Measurements from ENCODE around the gene B3GALT2. TPM values are rescaled to one million over a fixed set of nuclear protein-coding genes. Genes with fewer than 3 reads are reported as not detected.

B3GALT2 gene
- total and polyA plus RNA-seq, 4 donors: 11.6 to 42.8 (median 29.0) TPM

- Histone ChIP-seq H3K27ac (ENCODE audit: low read depth, low read length) (no peak overlapping the region), H3K27me3 (ENCODE audit: control insufficient read depth, insufficient read depth, low read length) (no peaks in the 10 kb centered on the region), H3K4me1 (ENCODE audit: control insufficient read depth, insufficient read depth, low read length) (no peaks in the 10 kb centered on the region), H3K4me3 (ENCODE audit: low read depth, low read length) (no peak overlapping the region), H3K36me3 (ENCODE audit: control insufficient read depth, insufficient read depth, low read length) (peaks cover 7% of the 10 kb centered on the region), H3K9me3 (ENCODE audit: control insufficient read depth, insufficient read depth, low read length) (peaks cover 3% of the 10 kb centered on the region)
- no CpG with 5 or more reads among the region's 3 CpGs for WGBS (ENCODE audit: insufficient coverage)
- DNase-seq (ENCODE audit: low read depth in 4 of 6, low spot score in 6 of 6): no peak
Observed at GRCh38 chr1:193156117-193156821, 30.1 kb downstream of the B3GALT2 start.

DNA sequence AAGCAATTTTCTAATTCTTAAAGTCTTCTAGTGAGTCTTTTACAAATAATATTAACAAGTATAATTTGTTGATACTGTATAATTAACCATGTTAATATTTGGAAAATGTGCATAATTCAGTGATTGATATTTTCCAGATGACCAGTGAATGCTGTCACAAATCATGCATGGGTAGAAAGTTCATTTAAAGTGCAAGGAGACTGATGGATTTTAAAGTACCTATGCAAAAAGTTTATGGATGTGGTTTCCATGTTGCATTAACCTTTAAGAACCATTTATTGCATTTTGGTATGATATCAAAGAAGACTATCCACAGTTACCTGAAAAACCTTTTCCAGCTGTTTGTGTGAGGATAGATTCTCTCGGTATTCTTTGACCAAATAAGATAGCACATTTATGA lies 41.4 kb downstream of the B3GALT2 start:
- no peaks in the 10 kb centered on the region for H3K4me1 ChIP-seq (ENCODE audit: control insufficient read depth, insufficient read depth, low read length)
- WGBS (ENCODE audit: insufficient coverage): no CpG with 5 or more reads among the region's 1 CpG
- peaks cover 12% of the 10 kb centered on the region for H3K36me3 ChIP-seq (ENCODE audit: control insufficient read depth, insufficient read depth, low read length)
- H3K9me3 ChIP-seq (ENCODE audit: control insufficient read depth, insufficient read depth, low read length): no peaks in the 10 kb centered on the region
- no peak for DNase-seq (ENCODE audit: low read depth in 4 of 6, low spot score in 6 of 6)
- H3K4me3 ChIP-seq (ENCODE audit: low read depth, low read length): no peak overlapping the region
- no peak overlapping the region for H3K27ac ChIP-seq (ENCODE audit: low read depth, low read length)
- no peaks in the 10 kb centered on the region for H3K27me3 ChIP-seq (ENCODE audit: control insufficient read depth, insufficient read depth, low read length)

DNA sequence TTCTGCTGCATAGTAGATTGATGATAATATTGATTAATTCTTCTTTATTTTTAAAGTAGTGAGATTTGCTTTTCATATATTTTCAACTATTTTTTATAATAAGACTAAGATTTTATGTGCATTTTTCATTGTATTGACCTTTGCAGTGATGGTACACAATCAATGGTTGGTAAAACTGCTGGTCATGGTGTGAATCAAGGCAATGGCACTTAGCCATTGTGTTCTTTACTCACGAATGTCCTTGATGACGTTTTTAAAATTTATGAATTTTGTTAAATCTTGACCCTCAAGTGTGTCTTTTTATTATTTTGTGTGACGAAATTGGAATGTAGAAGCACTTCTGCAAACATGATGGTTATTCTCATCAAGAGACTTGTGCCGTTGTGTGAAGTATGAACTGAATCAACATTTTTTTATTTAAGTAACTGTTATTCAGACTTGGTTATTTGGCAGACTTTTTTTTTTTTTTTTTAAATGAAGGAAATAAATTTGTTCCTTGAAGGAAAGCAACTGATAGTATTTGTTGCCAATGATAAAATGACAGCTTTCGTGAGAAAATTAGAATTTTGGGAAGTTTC lies 42.0 kb downstream of the B3GALT2 start:
- no peaks in the 10 kb centered on the region for H3K9me3 ChIP-seq (ENCODE audit: control insufficient read depth, insufficient read depth, low read length)
- H3K27me3 ChIP-seq (ENCODE audit: control insufficient read depth, insufficient read depth, low read length): no peaks in the 10 kb centered on the region
- H3K36me3 ChIP-seq (ENCODE audit: control insufficient read depth, insufficient read depth, low read length): peaks cover 10% of the 10 kb centered on the region
- DNase-seq (ENCODE audit: low read depth in 4 of 6, low spot score in 6 of 6): no peak
- no peaks in the 10 kb centered on the region for H3K4me1 ChIP-seq (ENCODE audit: control insufficient read depth, insufficient read depth, low read length)
- H3K27ac ChIP-seq (ENCODE audit: low read depth, low read length): no peak overlapping the region
- WGBS (ENCODE audit: insufficient coverage): 65% methylated on average over 3 of the region's 5 CpGs
- no peak overlapping the region for H3K4me3 ChIP-seq (ENCODE audit: low read depth, low read length)

- no CpG with 5 or more reads among the region's 1 CpG for WGBS (ENCODE audit: insufficient coverage)
- H3K36me3 ChIP-seq (ENCODE audit: control insufficient read depth, insufficient read depth, low read length): peaks cover 18% of the 10 kb centered on the region
Observed at GRCh38 chr1:193143285-193143684, 43.1 kb downstream of the B3GALT2 start.

DNA sequence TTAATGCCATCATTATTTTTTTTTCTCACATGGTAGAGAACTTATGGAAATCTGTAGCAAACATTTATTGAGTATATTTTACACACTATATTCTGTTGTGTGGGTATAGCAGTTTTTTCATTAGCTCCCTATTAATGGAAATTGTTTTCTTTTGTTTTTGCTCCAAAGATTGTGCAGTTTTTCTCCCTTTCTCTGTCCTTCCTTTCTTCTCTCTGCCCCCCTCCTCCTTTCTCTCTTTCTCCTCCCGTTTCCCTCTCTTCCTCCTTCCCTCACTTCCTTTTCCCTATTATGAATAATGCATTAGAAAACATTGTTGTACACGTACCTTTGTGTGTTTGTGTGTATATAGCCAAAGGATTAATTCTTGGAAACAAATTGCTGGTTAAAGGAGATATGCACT lies 44.0 kb downstream of the B3GALT2 start:
- Histone ChIP-seq H3K4me3 (ENCODE audit: low read depth, low read length) (no peak overlapping the region), H3K4me1 (ENCODE audit: control insufficient read depth, insufficient read depth, low read length) (no peaks in the 10 kb centered on the region), H3K36me3 (ENCODE audit: control insufficient read depth, insufficient read depth, low read length) (peaks cover 17% of the 10 kb centered on the region), H3K27ac (ENCODE audit: low read depth, low read length) (no peak overlapping the region), H3K27me3 (ENCODE audit: control insufficient read depth, insufficient read depth, low read length) (no peaks in the 10 kb centered on the region), H3K9me3 (ENCODE audit: control insufficient read depth, insufficient read depth, low read length) (no peaks in the 10 kb centered on the region)
- no peak for DNase-seq (ENCODE audit: low read depth in 4 of 6, low spot score in 6 of 6)
- WGBS (ENCODE audit: insufficient coverage): no CpG with 5 or more reads among the region's 2 CpGs

More at GRCh38 chr1:193143285-193143684, 43.1 kb downstream of the B3GALT2 start:
- H3K9me3 ChIP-seq (ENCODE audit: control insufficient read depth, insufficient read depth, low read length): no peaks in the 10 kb centered on the region
- no peaks in the 10 kb centered on the region for H3K4me1 ChIP-seq (ENCODE audit: control insufficient read depth, insufficient read depth, low read length)
- H3K27me3 ChIP-seq (ENCODE audit: control insufficient read depth, insufficient read depth, low read length): no peaks in the 10 kb centered on the region
- no peak overlapping the region for H3K4me3 ChIP-seq (ENCODE audit: low read depth, low read length)
- peak in 3 of 6 donors; percentile 20 to 80 (median 52) for DNase-seq (ENCODE audit: low read depth in 4 of 6, low spot score in 6 of 6)
- H3K27ac ChIP-seq (ENCODE audit: low read depth, low read length): no peak overlapping the region

- no peaks in the 10 kb centered on the region for H3K4me1 ChIP-seq (ENCODE audit: control insufficient read depth, insufficient read depth, low read length)
- no peak for DNase-seq (ENCODE audit: low read depth in 4 of 6, low spot score in 6 of 6)
- no peak overlapping the region for H3K27ac ChIP-seq (ENCODE audit: low read depth, low read length)
- peaks cover 12% of the 10 kb centered on the region for H3K36me3 ChIP-seq (ENCODE audit: control insufficient read depth, insufficient read depth, low read length)
- no peak overlapping the region for H3K4me3 ChIP-seq (ENCODE audit: low read depth, low read length)
- no peaks in the 10 kb centered on the region for H3K9me3 ChIP-seq (ENCODE audit: control insufficient read depth, insufficient read depth, low read length)
- no CpG with 5 or more reads among the region's 3 CpGs for WGBS (ENCODE audit: insufficient coverage)
- no peaks in the 10 kb centered on the region for H3K27me3 ChIP-seq (ENCODE audit: control insufficient read depth, insufficient read depth, low read length)
Observed at GRCh38 chr1:193141804-193142203, 44.6 kb downstream of the B3GALT2 start.

- Histone ChIP-seq H3K36me3 (ENCODE audit: control insufficient read depth, insufficient read depth, low read length) (peaks cover 16% of the 10 kb centered on the region), H3K27ac (ENCODE audit: low read depth, low read length) (no peak overlapping the region), H3K4me1 (ENCODE audit: control insufficient read depth, insufficient read depth, low read length) (no peaks in the 10 kb centered on the region), H3K9me3 (ENCODE audit: control insufficient read depth, insufficient read depth, low read length) (no peaks in the 10 kb centered on the region), H3K4me3 (ENCODE audit: low read depth, low read length) (no peak overlapping the region), H3K27me3 (ENCODE audit: control insufficient read depth, insufficient read depth, low read length) (no peaks in the 10 kb centered on the region)
- 71% methylated on average over 7 of the region's 7 CpGs for WGBS (ENCODE audit: insufficient coverage)
- no peak for DNase-seq (ENCODE audit: low read depth in 4 of 6, low spot score in 6 of 6)
Observed at GRCh38 chr1:193140254-193140653, 46.2 kb downstream of the B3GALT2 start.

GRCh38 chr1:193131266-193131860 lies 55.0 kb downstream of the B3GALT2 start:
- WGBS (ENCODE audit: insufficient coverage): no CpG with 5 or more reads among the region's 2 CpGs
- Histone ChIP-seq H3K4me1 (ENCODE audit: control insufficient read depth, insufficient read depth, low read length) (no peaks in the 10 kb centered on the region), H3K27ac (ENCODE audit: low read depth, low read length) (no peak overlapping the region), H3K4me3 (ENCODE audit: low read depth, low read length) (no peak overlapping the region), H3K36me3 (ENCODE audit: control insufficient read depth, insufficient read depth, low read length) (peaks cover 30% of the 10 kb centered on the region), H3K27me3 (ENCODE audit: control insufficient read depth, insufficient read depth, low read length) (no peaks in the 10 kb centered on the region), H3K9me3 (ENCODE audit: control insufficient read depth, insufficient read depth, low read length) (no peaks in the 10 kb centered on the region)
- DNase-seq (ENCODE audit: low read depth in 4 of 6, low spot score in 6 of 6): no peak
